CD4-positive, alpha-beta memory T cell (primary cell): Measurements from ENCODE around the gene C12orf56. TPM values are rescaled to one million over a fixed set of nuclear protein-coding genes. Genes with fewer than 3 reads are reported as not detected.

Source experiments
- CTCF ChIA-PET: fragments of 350-600 bp; sonication (Branson Sonifier 250); formaldehyde crosslinking; loops from one replicate; lab custom pipeline; 2021; ENCODE audit warnings: inconsistent platforms; ENCODE audit not compliant: partially characterized antibody; lab: Charles Lee
- POLR2A ChIA-PET: fragments of 350-600 bp; sonication (Branson Sonifier 250); formaldehyde crosslinking; loops from one replicate; lab custom pipeline; 2021; ENCODE audit not compliant: partially characterized antibody; lab: Charles Lee
- DNase-seq, 5 donors: peaks; one replicate each; pipeline versions ENCODE4 v3.0.0 to v3.0.0-alpha.2; 2020 to 2022; ENCODE audit warnings: mixed read lengths in 1 of 5
- H3K27ac ChIP-seq: one replicate; pipeline ENCODE4 v1.7.0; 2013; ENCODE audit warnings: low read depth, low read length
- H3K27me3 ChIP-seq: 2 replicates; pipeline ENCODE4 v1.7.0; 2013; ENCODE audit warnings: mild to moderate bottlenecking, low read length, moderate library complexity; ENCODE audit not compliant: insufficient read depth
- H3K36me3 ChIP-seq: 2 replicates; pipeline ENCODE4 v1.7.0; 2013; ENCODE audit warnings: mild to moderate bottlenecking, low read length, moderate library complexity; ENCODE audit not compliant: insufficient read depth
- H3K4me1 ChIP-seq: 2 replicates; pipeline ENCODE4 v1.7.0; 2013; ENCODE audit warnings: mild to moderate bottlenecking, low read length, moderate library complexity; ENCODE audit not compliant: insufficient read depth
- H3K4me3 ChIP-seq, 2 donors: one replicate each; pipeline ENCODE4 v1.7.0; 2013; ENCODE audit warnings: low read length in 2 of 2, mild to moderate bottlenecking in 1 of 2
- H3K9me3 ChIP-seq, 2 donors: one replicate each; pipeline ENCODE4 v1.7.0; 2013; ENCODE audit warnings: low read length in 2 of 2, control low read depth in 1 of 2; ENCODE audit not compliant: control insufficient read depth in 1 of 2
- H3K27ac Mint-ChIP-seq, 7 donors: one replicate each; pipeline ENCODE4 v1.8.0; 2020 to 2021; ENCODE audit warnings: mixed read lengths in 7 of 7, mild to moderate bottlenecking in 6 of 7, inconsistent platforms in 3 of 7, moderate library complexity in 3 of 7
- H3K27me3 Mint-ChIP-seq, 2 donors: one replicate each; pipeline ENCODE4 v1.8.0; 2020 to 2021; ENCODE audit warnings: mixed read lengths in 2 of 2
- H3K36me3 Mint-ChIP-seq, 2 donors: one replicate each; pipeline ENCODE4 v1.8.0; 2020 to 2021; ENCODE audit warnings: mixed read lengths in 2 of 2, inconsistent platforms in 1 of 2, mild to moderate bottlenecking in 1 of 2
- H3K4me1 Mint-ChIP-seq, 4 donors: one replicate each; pipeline ENCODE4 v1.8.0; 2020 to 2021; ENCODE audit warnings: mixed read lengths in 4 of 4, mild to moderate bottlenecking in 1 of 4
- H3K4me3 Mint-ChIP-seq, 8 donors: one replicate each; pipeline ENCODE4 v1.8.0; 2020 to 2021; ENCODE audit warnings: mixed read lengths in 8 of 8, mild to moderate bottlenecking in 7 of 8, moderate library complexity in 6 of 8, inconsistent platforms in 3 of 8
- H3K9me3 Mint-ChIP-seq, 8 donors: one replicate each; pipeline ENCODE4 v1.8.0; 2020 to 2021; ENCODE audit warnings: mixed read lengths in 8 of 8, mild to moderate bottlenecking in 5 of 8, inconsistent platforms in 3 of 8, moderate library complexity in 1 of 8
- intact Hi-C: fragments of 100-400 bp; cut with micrococcal nuclease; formaldehyde crosslinking; loops from one replicate; pipeline ENCODE4 v1.15.1; 2023
- polyA plus RNA-seq, 2 donors: library from polyadenylated mRNA; unstranded; fragments of 300-500 nt; fragmentation: Illumina TruSeq; gene quantifications; one replicate each; pipeline ENCODE4 v1.2.3, GENCODE V29; 2021
- total RNA-seq, 2 experiments: library from RNA; stranded (reverse); gene quantifications; one replicate each; pipeline ENCODE4 v1.2.3, GENCODE V29; 2021

C12orf56 gene
- total and polyA plus RNA-seq, 4 experiments from 2014 or later: not detected

GRCh38 chr12:64225626-64226025 is 164.9 kb downstream of the C12orf56 start:
- Histone ChIP-seq H3K27ac (no peak overlapping the region), H3K36me3 (no peaks in the 10 kb centered on the region), H3K27me3 (peaks cover 4% of the 10 kb centered on the region), H3K4me3 (no peak overlapping the region), H3K4me1 (peaks cover 16% of the 10 kb centered on the region), H3K9me3 (no peaks in the 10 kb centered on the region)
- CTCF ChIA-PET: no interaction called here
- no peak overlapping the region for H3K4me3 Mint-ChIP-seq
- peaks cover 0 to 3% (median 0%) of the 10 kb centered on the region in 8 donors for H3K9me3 Mint-ChIP-seq
- peaks cover 0 to 10% of the 10 kb centered on the region in 2 donors for H3K36me3 Mint-ChIP-seq
- POLR2A ChIA-PET: no interaction called here
- peaks cover 0 to 20% of the 10 kb centered on the region in 2 donors for H3K27me3 Mint-ChIP-seq
- peak overlapping the region in 1 of 7 donors; percentile 2 for H3K27ac Mint-ChIP-seq
- no peak for DNase-seq
- intact Hi-C loops: no loop called here
- peaks cover 10 to 28% (median 17%) of the 10 kb centered on the region in 4 donors for H3K4me1 Mint-ChIP-seq

- Histone ChIP-seq H3K4me3 (peak within 1 kb of the TSS; percentile 69 to 71), H3K9me3 (no peaks in the 10 kb centered on the region), H3K27ac (peak within 1 kb of the TSS; percentile 89), H3K4me1 (peaks cover 37% of the 10 kb centered on the region), H3K36me3 (no peaks in the 10 kb centered on the region), H3K27me3 (no peaks in the 10 kb centered on the region)
- H3K9me3 Mint-ChIP-seq: no peaks in the 10 kb centered on the region
- peak within 1 kb of the TSS; percentile 92 to 100 (median 99) for H3K27ac Mint-ChIP-seq
- peak within 1 kb of the TSS; percentile 94 to 99 (median 97) for H3K4me3 Mint-ChIP-seq
- H3K36me3 Mint-ChIP-seq: peaks cover 0 to 10% of the 10 kb centered on the region in 2 donors
- POLR2A ChIA-PET: interaction anchor here (0.7 to 2.1 kb wide), 8 partner anchors 8 to 1964 kb away, joined by 3 to 15 read pairs (median 3); partner anchors contain the start of genes SRGAP1, TMBIM4, USP15 and XPOT
- H3K4me1 Mint-ChIP-seq: peaks cover 21 to 49% (median 34%) of the 10 kb centered on the region in 4 donors
- peak; percentile 91 to 94 (median 94) for DNase-seq
- intact Hi-C loops: loop anchor here (1.0 to 5.0 kb wide), 7 partner anchors 182 to 1619 kb away; partner anchors contain the start of genes GNS, LEMD3, SRGAP1 and TBK1
- peaks cover 0 to 7% of the 10 kb centered on the region in 2 donors for H3K27me3 Mint-ChIP-seq
- CTCF ChIA-PET: interaction anchor here (0.7 to 1.0 kb wide), 2 partner anchors 16 to 168 kb away, joined by 3 to 4 read pairs; partner anchors contain the start of gene C12orf56
Measured at GRCh38 chr12:64222009-64222765, 168.4 kb downstream of the C12orf56 start, which contains the start of gene KICS2. KICS2 (minus strand) TSS chr12:64222296; CDS start chr12:64222237, 59 bp downstream.

- Mint-ChIP-seq H3K27ac (peak overlapping the region; percentile 92 to 100 (median 99)), H3K9me3 (no peaks in the 10 kb centered on the region), H3K4me3 (peak overlapping the region; percentile 94 to 99 (median 97)), H3K36me3 (peaks cover 0 to 10% of the 10 kb centered on the region in 2 donors), H3K27me3 (peaks cover 0 to 7% of the 10 kb centered on the region in 2 donors), H3K4me1 (peaks cover 21 to 49% (median 34%) of the 10 kb centered on the region in 4 donors)
- H3K4me1 ChIP-seq: peaks cover 37% of the 10 kb centered on the region
- POLR2A ChIA-PET: interaction anchor here (0.7 to 2.1 kb wide), 6 partner anchors 16 to 1963 kb away, joined by 3 to 15 read pairs (median 3); partner anchors contain the start of genes TMBIM4, USP15 and XPOT
- peak overlapping the region; percentile 89 for H3K27ac ChIP-seq
- no peaks in the 10 kb centered on the region for H3K36me3 ChIP-seq
- CTCF ChIA-PET: interaction anchor here (1.0 kb wide), 1 partner anchor 16 kb away, joined by 3 read pairs; no protein-coding TSS in a partner anchor
- H3K27me3 ChIP-seq: no peaks in the 10 kb centered on the region
- intact Hi-C loops: loop anchor here (1.0 to 5.0 kb wide), 7 partner anchors 183 to 1619 kb away; partner anchors contain the start of genes GNS, LEMD3, SRGAP1 and TBK1
- H3K9me3 ChIP-seq: no peaks in the 10 kb centered on the region
- H3K4me3 ChIP-seq: peak overlapping the region; percentile 69 to 71
- peak in 1 of 5 donors; percentile 66 for DNase-seq
Measured at GRCh38 chr12:64221651-64222008, 168.9 kb downstream of the C12orf56 start.

- no peaks in the 10 kb centered on the region for H3K9me3 Mint-ChIP-seq
- peaks cover 21 to 49% (median 34%) of the 10 kb centered on the region in 4 donors for H3K4me1 Mint-ChIP-seq
- H3K27ac ChIP-seq: no peak overlapping the region
- H3K36me3 Mint-ChIP-seq: peaks cover 5 to 19% of the 10 kb centered on the region in 2 donors
- peak overlapping the region in 1 of 8 donors; percentile 41 for H3K4me3 Mint-ChIP-seq
- no peaks in the 10 kb centered on the region for H3K36me3 ChIP-seq
- peaks cover 37% of the 10 kb centered on the region for H3K4me1 ChIP-seq
- no peak for DNase-seq
- H3K4me3 ChIP-seq: no peak overlapping the region
- ChIA-PET POLR2A (no interaction called here), CTCF (no interaction called here)
- peaks cover 0 to 2% of the 10 kb centered on the region in 2 donors for H3K27me3 Mint-ChIP-seq
- H3K27ac Mint-ChIP-seq: no peak overlapping the region
- no peaks in the 10 kb centered on the region for H3K9me3 ChIP-seq
- intact Hi-C loops: loop anchor here (5.0 kb wide), 1 partner anchor 232 kb away; the partner anchor contains the start of gene TBK1
- no peaks in the 10 kb centered on the region for H3K27me3 ChIP-seq
Measured at GRCh38 chr12:64220046-64220445, 170.5 kb downstream of the C12orf56 start.

- ChIA-PET CTCF (interaction anchor here (1.6 to 1.7 kb wide), 2 partner anchors 375 to 393 kb away, joined by 4 to 5 read pairs; partner anchors contain the start of gene SRGAP1), POLR2A (interaction anchor here (1.3 to 1.4 kb wide), 2 partner anchors 12 to 185 kb away, joined by 3 to 7 read pairs; partner anchors contain the start of gene XPOT)
- peaks cover 21 to 49% (median 34%) of the 10 kb centered on the region in 4 donors for H3K4me1 Mint-ChIP-seq
- H3K9me3 ChIP-seq: no peaks in the 10 kb centered on the region
- H3K4me1 ChIP-seq: peaks cover 37% of the 10 kb centered on the region
- peaks cover 9 to 19% of the 10 kb centered on the region in 2 donors for H3K36me3 Mint-ChIP-seq
- no peak overlapping the region for H3K4me3 ChIP-seq
- H3K27ac ChIP-seq: no peak overlapping the region
- no peaks in the 10 kb centered on the region for H3K27me3 ChIP-seq
- H3K27me3 Mint-ChIP-seq: no peaks in the 10 kb centered on the region
- H3K4me3 Mint-ChIP-seq: peak overlapping the region in 6 of 8 donors; percentile 30 to 78 (median 44)
- H3K9me3 Mint-ChIP-seq: no peaks in the 10 kb centered on the region
- intact Hi-C loops: no loop called here
- H3K27ac Mint-ChIP-seq: peak overlapping the region; percentile 39 to 87 (median 69)
- H3K36me3 ChIP-seq: no peaks in the 10 kb centered on the region
- DNase-seq: no peak
Measured at GRCh38 chr12:64219145-64219544, 171.4 kb downstream of the C12orf56 start.

GRCh38 chr12:64218597-64218996 is 172.0 kb downstream of the C12orf56 start:
- DNase-seq: no peak
- H3K27ac ChIP-seq: no peak overlapping the region
- peak overlapping the region; percentile 58 to 93 (median 75) for H3K4me3 Mint-ChIP-seq
- H3K9me3 Mint-ChIP-seq: no peaks in the 10 kb centered on the region
- intact Hi-C loops: no loop called here
- no peak overlapping the region for H3K4me3 ChIP-seq
- H3K36me3 Mint-ChIP-seq: peaks cover 15 to 24% of the 10 kb centered on the region in 2 donors
- ChIA-PET CTCF (interaction anchor here (1.6 to 1.7 kb wide), 2 partner anchors 374 to 392 kb away, joined by 4 to 5 read pairs; partner anchors contain the start of gene SRGAP1), POLR2A (interaction anchor here (0.6 to 1.4 kb wide), 3 partner anchors 11 to 238 kb away, joined by 3 to 7 read pairs (median 3); partner anchors contain the start of gene XPOT)
- peaks cover 21 to 49% (median 34%) of the 10 kb centered on the region in 4 donors for H3K4me1 Mint-ChIP-seq
- H3K27me3 ChIP-seq: no peaks in the 10 kb centered on the region
- H3K27ac Mint-ChIP-seq: peak overlapping the region; percentile 33 to 87 (median 71)
- H3K9me3 ChIP-seq: no peaks in the 10 kb centered on the region
- H3K27me3 Mint-ChIP-seq: no peaks in the 10 kb centered on the region
- no peaks in the 10 kb centered on the region for H3K36me3 ChIP-seq
- H3K4me1 ChIP-seq: peaks cover 37% of the 10 kb centered on the region
